Vagina (tissue), 2 donors: ENCODE data around the gene TEX9. TPM values are rescaled to one million over a fixed set of nuclear protein-coding genes. Genes with fewer than 3 reads are reported as not detected.
A peak's percentile ranks its signal among the peaks of the same experiment; 100 is the strongest.

ENCODE experiments used
- DNase-seq, 2 donors: peaks; one replicate each; pipeline ENCODE4 v3.0.0-alpha.2; 2017; ENCODE audit errors: extremely low spot score in 2 of 2
- H3K27ac ChIP-seq: fragments of 200-600 bp; sonication (generic); one replicate; pipeline ENCODE4 v1.5.1; 2019
- H3K27me3 ChIP-seq: fragments of 200-600 bp; sonication (generic); one replicate; pipeline ENCODE4 v1.5.1; 2019
- H3K36me3 ChIP-seq, 2 donors: fragments of 200-600 bp; sonication (generic); one replicate each; pipeline ENCODE4 v1.5.1; 2017 to 2019
- H3K4me1 ChIP-seq: fragments of 200-600 bp; sonication (generic); one replicate; pipeline ENCODE4 v1.5.1; 2019
- H3K4me3 ChIP-seq, 2 donors: fragments of 200-600 bp; sonication (generic); 1 replicate in 1 of 2; 2 replicates in 1 of 2; pipeline ENCODE4 v1.5.1; 2016 to 2019
- H3K9me3 ChIP-seq: fragments of 200-600 bp; sonication (generic); one replicate; pipeline ENCODE4 v1.5.1; 2019
- POLR2A ChIP-seq, 2 donors: fragments of 450-650 bp; IDR thresholded peaks; one replicate each; pipeline ENCODE4 v1.6.1; 2017; ENCODE audit warnings: antibody characterized with exemption in 2 of 2, mild to moderate bottlenecking in 2 of 2, moderate library complexity in 2 of 2
- POLR2AphosphoS5 ChIP-seq, 2 donors: sonication (generic); formaldehyde crosslinking; IDR thresholded peaks; one replicate each; pipeline ENCODE4 v1.9.0; 2017; ENCODE audit warnings: antibody characterized with exemption in 2 of 2, mild to moderate bottlenecking in 2 of 2, low read depth in 1 of 2; ENCODE audit not compliant: insufficient read depth in 1 of 2
- intact Hi-C: fragments of 100-400 bp; cut with DNase I; formaldehyde crosslinking; loops from one replicate; pipeline ENCODE4 v1.15.1; 2023
- total RNA-seq: library from RNA; depleted of rRNA; stranded (reverse); fragments of >200 nt; gene quantifications from one replicate; pipeline ENCODE4 v1.2.3, GENCODE V29; 2016
- TF ChIP-seq, protein P1 (sequence below), 3 experiments: fragments of 450-650 bp in 2 of 3; fragments of 200-600 bp in 1 of 3; sonication (generic) in 1 of 3; IDR thresholded peaks; one replicate each; pipeline ENCODE4 v1.5.1; 2017 to 2019; ENCODE audit warnings: antibody characterized with exemption in 3 of 3, mild to moderate bottlenecking in 2 of 3, moderate library complexity in 2 of 3

Gene TEX9
- total RNA-seq, 1 donor from 2014 or later = 4.9 TPM

DNA sequence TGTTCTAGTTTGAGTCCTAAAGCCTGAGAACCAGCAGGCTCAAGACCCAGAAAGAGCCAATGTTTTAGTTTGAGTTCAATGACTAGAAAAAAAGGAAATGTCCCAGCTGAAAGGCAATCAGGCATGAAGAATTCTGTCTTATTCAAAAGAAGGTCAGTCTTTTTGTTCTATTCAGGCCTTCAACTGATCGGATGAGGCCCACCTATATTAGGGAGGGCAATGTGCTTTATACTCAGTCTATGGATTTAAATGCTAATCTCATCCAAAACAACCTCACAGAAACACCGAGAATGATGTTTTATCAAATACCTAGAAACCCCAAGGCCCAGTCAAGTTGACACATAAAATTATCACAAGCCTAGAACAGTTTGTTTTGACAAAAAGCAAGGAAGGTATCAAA lies 95.7 kb downstream of the TEX9 start:
- Histone ChIP-seq H3K4me3 (no peak overlapping the region), H3K27ac (no peak overlapping the region), H3K27me3 (no peaks in the 10 kb centered on the region), H3K9me3 (no peaks in the 10 kb centered on the region), H3K4me1 (peaks cover 14% of the 10 kb centered on the region), H3K36me3 (no peaks in the 10 kb centered on the region)
- DNase-seq = no peak
- intact Hi-C loops = no loop called here
- TF ChIP-seq POLR2A (IDR thresholded peaks at IDR 0.05) (no peak), POLR2AphosphoS5 (IDR thresholded peaks at IDR 0.05; ENCODE audit: insufficient read depth in 1 of 2, low read depth in 1 of 2) (no peak)
- TF ChIP-seq, protein P1, sequence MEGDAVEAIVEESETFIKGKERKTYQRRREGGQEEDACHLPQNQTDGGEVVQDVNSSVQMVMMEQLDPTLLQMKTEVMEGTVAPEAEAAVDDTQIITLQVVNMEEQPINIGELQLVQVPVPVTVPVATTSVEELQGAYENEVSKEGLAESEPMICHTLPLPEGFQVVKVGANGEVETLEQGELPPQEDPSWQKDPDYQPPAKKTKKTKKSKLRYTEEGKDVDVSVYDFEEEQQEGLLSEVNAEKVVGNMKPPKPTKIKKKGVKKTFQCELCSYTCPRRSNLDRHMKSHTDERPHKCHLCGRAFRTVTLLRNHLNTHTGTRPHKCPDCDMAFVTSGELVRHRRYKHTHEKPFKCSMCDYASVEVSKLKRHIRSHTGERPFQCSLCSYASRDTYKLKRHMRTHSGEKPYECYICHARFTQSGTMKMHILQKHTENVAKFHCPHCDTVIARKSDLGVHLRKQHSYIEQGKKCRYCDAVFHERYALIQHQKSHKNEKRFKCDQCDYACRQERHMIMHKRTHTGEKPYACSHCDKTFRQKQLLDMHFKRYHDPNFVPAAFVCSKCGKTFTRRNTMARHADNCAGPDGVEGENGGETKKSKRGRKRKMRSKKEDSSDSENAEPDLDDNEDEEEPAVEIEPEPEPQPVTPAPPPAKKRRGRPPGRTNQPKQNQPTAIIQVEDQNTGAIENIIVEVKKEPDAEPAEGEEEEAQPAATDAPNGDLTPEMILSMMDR (IDR thresholded peaks at IDR 0.05) = no peak

DNA sequence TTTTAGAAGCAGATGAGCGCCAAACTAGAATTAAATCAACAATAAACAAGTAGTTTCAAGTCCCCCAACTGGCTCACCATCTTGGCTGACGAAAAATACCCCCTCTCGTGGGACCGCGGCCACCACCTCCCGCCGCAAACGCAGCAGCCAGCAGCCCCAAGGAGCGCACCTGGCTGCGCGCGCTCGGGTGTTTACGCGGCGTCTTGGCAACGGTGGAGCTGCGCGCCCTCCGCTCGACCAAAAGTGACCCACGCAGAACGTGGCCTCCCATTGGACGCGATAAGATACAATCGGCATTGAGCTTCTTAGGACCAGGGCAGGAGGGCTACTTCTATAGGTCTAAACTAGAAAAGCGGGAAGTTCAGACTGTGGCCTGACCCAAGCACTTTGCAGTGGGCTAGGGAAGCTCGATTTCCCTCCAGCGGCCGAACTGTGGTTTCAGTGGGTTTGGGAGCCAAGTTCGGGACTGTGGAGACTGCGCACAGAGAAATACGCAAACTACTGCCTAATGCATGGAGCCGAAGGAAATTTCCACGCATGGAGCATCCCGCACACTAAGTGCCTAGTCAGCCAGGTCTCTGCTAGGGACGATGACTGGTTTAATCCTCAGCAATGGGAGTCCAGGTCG lies 99.8 kb downstream of the TEX9 start, which contains the start of gene MNS1:
TSS of gene MNS1 (minus strand) at position 245 of the 628 bp plus-strand sequence. CDS start at position 80, 165 bp downstream.
- Histone ChIP-seq H3K4me1 (peaks cover 14% of the 10 kb centered on the region), H3K27ac (no peak within 1 kb of the TSS), H3K36me3 (no peaks in the 10 kb centered on the region), H3K4me3 (peak within 1 kb of the TSS; percentile 54 to 61), H3K27me3 (no peaks in the 10 kb centered on the region), H3K9me3 (no peaks in the 10 kb centered on the region)
- peak in 1 of 2 donors; percentile 92 for DNase-seq
- peak; percentile 62 to 83 for TF ChIP-seq POLR2AphosphoS5 (IDR thresholded peaks at IDR 0.05; ENCODE audit: insufficient read depth in 1 of 2, low read depth in 1 of 2)
- TF ChIP-seq, protein P1 (IDR thresholded peaks at IDR 0.05) = no peak
- intact Hi-C loops = no loop called here

DNA sequence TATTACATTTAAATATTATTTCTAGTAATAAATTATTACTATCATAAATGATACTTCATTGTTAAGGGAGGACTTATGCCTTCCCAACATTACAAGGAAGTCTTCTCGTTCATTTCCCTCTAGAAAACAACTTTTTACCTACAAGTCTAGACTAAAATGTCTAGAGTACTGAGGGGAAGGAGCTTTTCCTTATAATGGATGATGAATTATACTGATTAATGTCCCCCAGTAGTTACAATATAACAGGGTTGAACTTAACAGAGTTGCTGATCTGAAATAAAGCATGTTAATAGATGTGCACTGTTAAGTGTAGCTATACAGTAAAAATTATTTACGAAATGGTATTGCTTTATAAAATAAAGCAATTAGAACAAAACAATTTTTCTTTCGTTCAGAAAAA lies 102.4 kb downstream of the TEX9 start:
- intact Hi-C loops = no loop called here
- Histone ChIP-seq H3K27ac (no peak overlapping the region), H3K9me3 (no peaks in the 10 kb centered on the region), H3K27me3 (no peaks in the 10 kb centered on the region), H3K4me1 (peaks cover 14% of the 10 kb centered on the region), H3K36me3 (no peaks in the 10 kb centered on the region), H3K4me3 (no peak overlapping the region)
- TF ChIP-seq POLR2A (IDR thresholded peaks at IDR 0.05) = no peak
- TF ChIP-seq, protein P1 (IDR thresholded peaks at IDR 0.05) = no peak
- no peak for TF ChIP-seq POLR2AphosphoS5 (IDR thresholded peaks at IDR 0.05; ENCODE audit: insufficient read depth in 1 of 2, low read depth in 1 of 2)
- DNase-seq = no peak

DNA sequence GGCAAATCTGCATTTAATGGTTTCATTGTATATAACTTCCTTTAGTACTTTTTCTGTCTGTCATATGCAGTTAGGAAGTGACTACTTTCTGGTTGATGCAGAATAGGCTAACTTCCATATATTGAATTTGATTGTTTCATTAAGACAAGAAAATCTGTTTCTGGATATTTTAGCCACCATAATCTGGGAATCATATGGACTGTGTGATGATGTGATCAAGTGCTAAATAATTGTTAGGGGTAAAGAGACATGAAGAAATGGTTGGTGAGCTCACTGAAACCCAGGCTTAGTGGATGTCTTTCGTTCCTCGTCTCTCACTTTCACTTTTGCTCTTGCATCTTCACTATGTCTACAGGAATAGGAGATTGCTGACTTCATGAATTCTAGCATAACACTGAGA lies 103.2 kb downstream of the TEX9 start:
- TF ChIP-seq, protein P1 (IDR thresholded peaks at IDR 0.05) = no peak
- TF ChIP-seq POLR2A (IDR thresholded peaks at IDR 0.05) (no peak), POLR2AphosphoS5 (IDR thresholded peaks at IDR 0.05; ENCODE audit: insufficient read depth in 1 of 2, low read depth in 1 of 2) (no peak)
- no peaks in the 10 kb centered on the region for H3K9me3 ChIP-seq
- H3K36me3 ChIP-seq = no peaks in the 10 kb centered on the region
- H3K27me3 ChIP-seq = no peaks in the 10 kb centered on the region
- H3K4me3 ChIP-seq = no peak overlapping the region
- DNase-seq = no peak
- no peak overlapping the region for H3K27ac ChIP-seq
- intact Hi-C loops = no loop called here
- H3K4me1 ChIP-seq = peaks cover 14% of the 10 kb centered on the region

DNA sequence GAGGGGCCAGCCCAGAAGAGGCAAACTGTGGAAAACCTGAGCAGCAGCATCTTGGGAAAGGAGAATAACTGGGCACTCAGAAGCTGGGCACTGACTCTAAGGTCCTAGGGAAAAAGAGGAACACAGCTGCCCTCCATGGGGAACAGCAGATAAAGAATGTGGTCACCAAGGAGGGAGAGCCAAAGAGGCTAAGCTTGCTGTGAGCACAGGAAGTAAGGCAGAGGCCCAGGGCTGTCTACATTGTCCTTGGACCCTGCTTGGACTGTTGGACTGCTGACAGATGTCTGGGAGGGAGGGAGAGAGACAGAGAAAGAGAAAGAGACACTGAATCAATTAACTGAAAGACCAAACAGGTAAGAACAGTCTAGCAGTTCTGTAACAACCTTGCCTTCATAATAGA lies 104.3 kb downstream of the TEX9 start:
- H3K27ac ChIP-seq = no peak overlapping the region
- intact Hi-C loops = no loop called here
- DNase-seq = no peak
- TF ChIP-seq POLR2AphosphoS5 (IDR thresholded peaks at IDR 0.05; ENCODE audit: insufficient read depth in 1 of 2, low read depth in 1 of 2) (no peak), POLR2A (IDR thresholded peaks at IDR 0.05) (no peak)
- TF ChIP-seq, protein P1 (IDR thresholded peaks at IDR 0.05) = no peak
- peaks cover 6% of the 10 kb centered on the region for H3K4me1 ChIP-seq
- H3K27me3 ChIP-seq = no peaks in the 10 kb centered on the region
- H3K9me3 ChIP-seq = no peaks in the 10 kb centered on the region
- H3K36me3 ChIP-seq = no peaks in the 10 kb centered on the region
- H3K4me3 ChIP-seq = no peak overlapping the region
